ENCODE measurements around the gene IQCK.

GRCh38 chr16:19781226-19781625 lies 63.2 kb downstream of the IQCK start:
- TF ChIP-seq CTCF (IDR thresholded peaks at IDR 0.05; ENCODE audit: low read depth, low read length, poor library complexity, severe bottlenecking): no peak
- TF ChIP-seq EZH2phosphoT487 (IDR thresholded peaks at IDR 0.05; ENCODE audit: borderline replicate concordance, low read length): no peak

Data from DOHH2 (cell line).